CD14-positive monocyte (primary cell): ENCODE measurements around the gene H6PD. TPM values are rescaled to one million over a fixed set of nuclear protein-coding genes. Genes with fewer than 3 reads are reported as not detected.

ENCODE experiments used
- DNase-seq, 3 donors: peaks; one replicate each; pipeline ENCODE4 v3.0.0-alpha.2; 2011 to 2022
- H2AFZ ChIP-seq: 2 replicates; pipeline ENCODE4 v1.6.0; 2012; ENCODE audit warnings: mild to moderate bottlenecking, low read depth, low read length, inconsistent platforms; ENCODE audit not compliant: insufficient read depth, poor library complexity, severe bottlenecking
- H3K27ac ChIP-seq, 2 donors: 1 replicate in 1 of 2; 2 replicates in 1 of 2; pipeline ENCODE4 v1.5.1; 2012 to 2013; ENCODE audit warnings: low read length in 2 of 2, control low read depth in 1 of 2, inconsistent platforms in 1 of 2, low read depth in 1 of 2, mild to moderate bottlenecking in 1 of 2
- H3K27me3 ChIP-seq, 2 donors: one replicate each; pipeline versions ENCODE4 v1.6.0 to v1.6.1; 2011 to 2013; ENCODE audit warnings: low read length in 2 of 2; ENCODE audit not compliant: control insufficient read depth in 2 of 2, insufficient read depth in 2 of 2
- H3K36me3 ChIP-seq, 2 donors: replicated peaks in 1 of 2; 1 replicate in 1 of 2; 2 replicates in 1 of 2; pipeline versions ENCODE4 v1.5.1 to v1.6.1; 2012 to 2013; ENCODE audit warnings: low read length in 2 of 2, control low read depth in 1 of 2, inconsistent platforms in 1 of 2, mild to moderate bottlenecking in 1 of 2; ENCODE audit not compliant: insufficient read depth in 2 of 2, control insufficient read depth in 1 of 2
- H3K4me1 ChIP-seq, 2 donors: 1 replicate in 1 of 2; 2 replicates in 1 of 2; pipeline versions ENCODE4 v1.5.1 to v1.6.1; 2012 to 2013; ENCODE audit warnings: low read length in 2 of 2, control low read depth in 1 of 2, inconsistent platforms in 1 of 2, mild to moderate bottlenecking in 1 of 2, moderate library complexity in 1 of 2; ENCODE audit not compliant: insufficient read depth in 2 of 2, control insufficient read depth in 1 of 2
- H3K4me2 ChIP-seq: replicated peaks from 2 replicates; pipeline ENCODE3; 2012; ENCODE audit warnings: low read length, moderate library complexity, mild to moderate bottlenecking; ENCODE audit not compliant: poor library complexity, severe bottlenecking; ENCODE audit errors: extremely low read depth
- H3K4me3 ChIP-seq, 3 experiments: fragments of 200-600 bp in 1 of 3; sonication (generic) in 1 of 3; replicated peaks in 1 of 3; 1 replicate in 2 of 3; 2 replicates in 1 of 3; pipeline ENCODE4 v1.5.1; 2011 to 2013; ENCODE audit warnings: low read length in 3 of 3, mild to moderate bottlenecking in 3 of 3, control low read depth in 2 of 3, low read depth in 2 of 3, inconsistent platforms in 1 of 3, moderate library complexity in 1 of 3
- H3K79me2 ChIP-seq: 2 replicates; pipeline ENCODE4 v1.6.0; 2012; ENCODE audit warnings: mild to moderate bottlenecking, control low read depth, inconsistent platforms, low read length, moderate library complexity; ENCODE audit not compliant: insufficient read depth
- H3K9ac ChIP-seq: 2 replicates; pipeline ENCODE4 v1.6.0; 2017; ENCODE audit warnings: low read length, mild to moderate bottlenecking; ENCODE audit not compliant: insufficient read depth, poor library complexity, severe bottlenecking
- H3K9me3 ChIP-seq, 2 donors: replicated peaks in 1 of 2; 1 replicate in 1 of 2; 2 replicates in 1 of 2; pipeline versions ENCODE4 v1.5.1 to v1.6.1; 2012 to 2013; ENCODE audit warnings: low read length in 2 of 2, control low read depth in 1 of 2; ENCODE audit not compliant: control insufficient read depth in 1 of 2, insufficient read depth in 1 of 2
- H4K20me1 ChIP-seq: 2 replicates; pipeline ENCODE4 v1.6.0; 2012; ENCODE audit warnings: mild to moderate bottlenecking, low read length, control low read depth, moderate library complexity; ENCODE audit not compliant: insufficient read depth
- H3K27ac Mint-ChIP-seq, 7 donors: one replicate each; pipeline ENCODE4 v1.8.0; 2020; ENCODE audit warnings: mild to moderate bottlenecking in 7 of 7, mixed read lengths in 7 of 7, moderate library complexity in 6 of 7, inconsistent platforms in 2 of 7
- H3K27me3 Mint-ChIP-seq, 3 donors: one replicate each; pipeline ENCODE4 v1.8.0; 2021 to 2022; ENCODE audit warnings: low read depth in 3 of 3, mild to moderate bottlenecking in 3 of 3, mixed read lengths in 3 of 3, moderate library complexity in 3 of 3, inconsistent platforms in 1 of 3
- H3K36me3 Mint-ChIP-seq, 2 donors: one replicate each; pipeline ENCODE4 v1.8.0; 2020; ENCODE audit warnings: mixed read lengths in 2 of 2, inconsistent platforms in 1 of 2, mild to moderate bottlenecking in 1 of 2
- H3K4me1 Mint-ChIP-seq: one replicate; pipeline ENCODE4 v1.8.0; 2020; ENCODE audit warnings: mild to moderate bottlenecking, mixed read lengths
- H3K4me3 Mint-ChIP-seq, 2 donors: one replicate each; pipeline ENCODE4 v1.8.0; 2020; ENCODE audit warnings: mild to moderate bottlenecking in 2 of 2, mixed read lengths in 2 of 2, moderate library complexity in 1 of 2
- H3K9me3 Mint-ChIP-seq, 7 donors: one replicate each; pipeline ENCODE4 v1.8.0; 2020 to 2022; ENCODE audit warnings: mixed read lengths in 7 of 7, mild to moderate bottlenecking in 6 of 7, moderate library complexity in 6 of 7, inconsistent platforms in 2 of 7
- WGBS: methylation state at CpG from one replicate; pipeline ENCODE4 v1.1.5; 2013; ENCODE audit warnings: missing lambda C conversion rate; ENCODE audit not compliant: insufficient coverage; 5-methylcytosine and 5-hydroxymethylcytosine counted together
- intact Hi-C, 2 donors: fragments of 100-400 bp; cut with micrococcal nuclease; formaldehyde crosslinking; loops; one replicate each; pipeline versions ENCODE4 v1.15.0 to v1.15.1; 2023
- polyA plus RNA-seq, 3 donors: library from polyadenylated mRNA; depleted of rRNA in 1 of 3; unstranded in 2 of 3; stranded (reverse) in 1 of 3; fragments of 300-500 nt in 2 of 3; fragments of >200 nt in 1 of 3; fragmentation: Illumina TruSeq in 2 of 3; gene quantifications; 1 replicate in 2 of 3; 2 replicates in 1 of 3; pipeline ENCODE4 v1.2.3, GENCODE V29; 2012 to 2021
- TF ChIP-seq, protein P1 (sequence below): fragments of 200-600 bp; IDR thresholded peaks from one replicate; pipeline ENCODE4 v1.8.0; 2022; ENCODE audit warnings: antibody characterized with exemption, mild to moderate bottlenecking

The H6PD gene
- polyA plus RNA-seq, 3 donors = 8.6 to 15.9 (median 11.4) TPM

DNA sequence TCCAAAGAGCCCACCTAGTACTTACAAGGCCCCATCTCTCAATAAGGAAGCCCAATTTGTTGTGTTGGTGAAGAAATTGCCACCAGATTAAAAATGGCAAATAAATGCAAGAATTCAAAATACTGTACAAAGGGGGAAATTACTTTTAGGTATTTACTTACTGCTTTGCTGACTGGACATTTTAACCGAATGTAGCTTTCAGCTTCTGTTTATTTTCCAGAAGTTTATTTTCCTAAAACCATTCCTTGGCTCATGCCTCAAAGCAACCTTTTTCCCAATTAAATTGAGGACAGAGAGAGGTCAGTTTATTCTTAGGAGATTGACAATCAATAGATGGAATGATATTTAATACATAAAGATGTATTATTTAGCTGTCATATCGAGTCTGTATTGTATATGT is 47.6 kb upstream of the H6PD start:
- no CpG with 5 or more reads among the region's 2 CpGs for WGBS
- intact Hi-C loops = no loop called here
- Histone ChIP-seq H3K79me2 (no peaks in the 10 kb centered on the region), H3K9me3 (peaks cover 5 to 9% of the 10 kb centered on the region in 2 donors), H4K20me1 (no peaks in the 10 kb centered on the region), H3K27me3 (peaks cover 6 to 31% of the 10 kb centered on the region in 2 donors), H3K27ac (no peak overlapping the region), H3K4me3 (no peak overlapping the region), H3K4me2 (no peak overlapping the region), H2AFZ (no peak overlapping the region), H3K9ac (no peak overlapping the region), H3K4me1 (peaks cover 8 to 13% of the 10 kb centered on the region in 2 donors), H3K36me3 (no peaks in the 10 kb centered on the region)
- no peak for DNase-seq
- no peaks in the 10 kb centered on the region for H3K36me3 Mint-ChIP-seq
- TF ChIP-seq, protein P1, sequence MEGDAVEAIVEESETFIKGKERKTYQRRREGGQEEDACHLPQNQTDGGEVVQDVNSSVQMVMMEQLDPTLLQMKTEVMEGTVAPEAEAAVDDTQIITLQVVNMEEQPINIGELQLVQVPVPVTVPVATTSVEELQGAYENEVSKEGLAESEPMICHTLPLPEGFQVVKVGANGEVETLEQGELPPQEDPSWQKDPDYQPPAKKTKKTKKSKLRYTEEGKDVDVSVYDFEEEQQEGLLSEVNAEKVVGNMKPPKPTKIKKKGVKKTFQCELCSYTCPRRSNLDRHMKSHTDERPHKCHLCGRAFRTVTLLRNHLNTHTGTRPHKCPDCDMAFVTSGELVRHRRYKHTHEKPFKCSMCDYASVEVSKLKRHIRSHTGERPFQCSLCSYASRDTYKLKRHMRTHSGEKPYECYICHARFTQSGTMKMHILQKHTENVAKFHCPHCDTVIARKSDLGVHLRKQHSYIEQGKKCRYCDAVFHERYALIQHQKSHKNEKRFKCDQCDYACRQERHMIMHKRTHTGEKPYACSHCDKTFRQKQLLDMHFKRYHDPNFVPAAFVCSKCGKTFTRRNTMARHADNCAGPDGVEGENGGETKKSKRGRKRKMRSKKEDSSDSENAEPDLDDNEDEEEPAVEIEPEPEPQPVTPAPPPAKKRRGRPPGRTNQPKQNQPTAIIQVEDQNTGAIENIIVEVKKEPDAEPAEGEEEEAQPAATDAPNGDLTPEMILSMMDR = no peak
- no peak overlapping the region for H3K27ac Mint-ChIP-seq
- no peak overlapping the region for H3K4me3 Mint-ChIP-seq
- H3K9me3 Mint-ChIP-seq = peaks cover 0 to 4% (median 0%) of the 10 kb centered on the region in 7 donors
- H3K4me1 Mint-ChIP-seq = peaks cover 5% of the 10 kb centered on the region
- H3K27me3 Mint-ChIP-seq = peaks cover 16 to 38% (median 33%) of the 10 kb centered on the region in 3 donors

DNA sequence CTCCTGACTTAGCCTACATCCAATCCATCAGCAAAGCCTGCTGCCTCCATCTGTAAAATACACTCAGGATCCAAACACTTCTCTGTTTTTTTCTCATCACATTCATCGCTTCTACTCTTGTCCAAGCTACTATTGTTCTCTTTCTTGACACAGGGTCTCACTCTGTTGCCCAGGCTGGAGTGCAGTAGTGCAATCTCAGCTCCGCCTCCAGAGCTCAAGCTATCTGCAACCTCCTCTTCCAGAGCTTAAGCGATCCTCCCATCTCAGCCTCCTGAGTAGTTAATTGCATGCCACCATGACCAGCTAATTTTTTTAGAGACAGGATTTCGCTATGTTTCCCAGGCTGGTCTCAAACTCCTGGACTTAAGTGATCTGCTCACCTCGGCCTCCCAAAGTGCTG is 44.3 kb upstream of the H6PD start:
- H3K27ac Mint-ChIP-seq = peak overlapping the region in 1 of 7 donors; percentile 17
- H3K4me3 Mint-ChIP-seq = no peak overlapping the region
- Histone ChIP-seq H3K9me3 (no peaks in the 10 kb centered on the region), H4K20me1 (no peaks in the 10 kb centered on the region), H3K4me2 (no peak overlapping the region), H3K27ac (no peak overlapping the region), H2AFZ (no peak overlapping the region), H3K4me1 (no peaks in the 10 kb centered on the region), H3K36me3 (no peaks in the 10 kb centered on the region), H3K9ac (no peak overlapping the region), H3K4me3 (no peak overlapping the region), H3K79me2 (no peaks in the 10 kb centered on the region), H3K27me3 (peaks cover 0 to 2% of the 10 kb centered on the region in 2 donors)
- no peaks in the 10 kb centered on the region for H3K9me3 Mint-ChIP-seq
- 96% methylated on average over 2 of the region's 5 CpGs for WGBS
- intact Hi-C loops = no loop called here
- peaks cover 8 to 12% (median 11%) of the 10 kb centered on the region in 3 donors for H3K27me3 Mint-ChIP-seq
- peaks cover 5% of the 10 kb centered on the region for H3K4me1 Mint-ChIP-seq
- TF ChIP-seq, protein P1 = no peak
- no peaks in the 10 kb centered on the region for H3K36me3 Mint-ChIP-seq
- no peak for DNase-seq
